ENCODE results near the gene ZNHIT6. TPM values are rescaled to one million over a fixed set of nuclear protein-coding genes. Genes with fewer than 3 reads are reported as not detected.

The ZNHIT6 gene
- total RNA-seq (2021; fragmentation: NEBNext Ultra II Directional; extraction: Animal tissue kit (Norgen Biotek cat#: 25700)) = 17.2 and 17.3 TPM in 2 replicates
- polyA plus RNA-seq (2011; rRNA removed) = 3.5 and 5.9 TPM in 2 replicates
- polyA plus RNA-seq (2011; cell fraction: cytosol; rRNA removed) = 6.8 TPM
- 5.5 TPM for polyA plus RNA-seq (2011; cell fraction: nucleus; rRNA removed)
- 9.8 to 14.4 TPM (median 11.5 TPM) in 4 replicates for polyA plus RNA-seq (2012, experiment 1 of 2)
- polyA plus RNA-seq (2012, experiment 2 of 2) = 1.3 TPM
- 11.3 TPM for polyA plus RNA-seq (2013, experiment 1 of 2)
- polyA plus RNA-seq (2013, experiment 2 of 2) = 11.3 TPM
- 3.2 and 4.5 TPM in 2 replicates for polyA minus RNA-seq (2011; rRNA and poly(A)+ RNA removed)
- 4.2 TPM for polyA minus RNA-seq (2011; cell fraction: cytosol; rRNA and poly(A)+ RNA removed)
- polyA minus RNA-seq (2011; cell fraction: nucleus; rRNA and poly(A)+ RNA removed) = 9.4 TPM
- long read RNA-seq, experiment 1, transcript ZNHIT6-201 (10 exons, 2,797 nt) = major isoform, 6 of 11 reads
- long read RNA-seq, experiment 1, partial matches to known transcripts = 1 of 11 reads
- long read RNA-seq, experiment 1, other reads (novel, unspliced or antisense) = 4 of 11 reads
- long read RNA-seq, experiment 2, transcript ZNHIT6-201 (10 exons, 2,797 nt) = major isoform, 12 of 31 reads
- long read RNA-seq, experiment 2, partial matches to known transcripts = 3 of 31 reads
- long read RNA-seq, experiment 2, other reads (novel, unspliced or antisense) = 16 of 31 reads

GRCh38 chr1:85707990-85708828 lies at the start of gene ZNHIT6:
TSS of gene ZNHIT6 (minus strand) at chr1:85708433. CDS start at chr1:85708284, 149 bp downstream.
- Histone ChIP-seq H3K9ac (replicated peaks in 1 of 4; ENCODE audit: extremely low read depth in 1 of 4, low read depth in 3 of 4, low read length in 3 of 4) (peak within 1 kb of the TSS; percentile 53 to 95 (median 70)), H3K4ac (replicated peaks; ENCODE audit: insufficient read length, low read depth, low read length) (no peak within 1 kb of the TSS), H3K9me3 (ENCODE audit: insufficient read depth in 2 of 2, low read depth in 1 of 2, low read length in 1 of 2) (no peaks in the 10 kb centered on the region; a peak in 1 of 4 replicates), H3K36me3 (ENCODE audit: control insufficient read depth in 2 of 4, insufficient read depth in 4 of 4, low read length in 3 of 4) (peaks cover 0 to 25% (median 9%) of the 10 kb centered on the region in 4 experiments; a peak in 3 of 8 replicates), H4K91ac (replicated peaks; ENCODE audit: insufficient read length, low read length) (peak within 1 kb of the TSS; percentile 22), H3K4me1 (replicated peaks in 1 of 4; ENCODE audit: control insufficient read depth in 3 of 4, insufficient read depth in 4 of 4, low read length in 3 of 4) (peaks cover 0 to 4% (median 0%) of the 10 kb centered on the region in 4 experiments; a peak in 2 of 7 replicates), H2BK120ac (replicated peaks; ENCODE audit: low read depth, low read length) (no peak within 1 kb of the TSS), H4K20me1 (replicated peaks in 1 of 2; ENCODE audit: control insufficient read depth in 1 of 2, insufficient read depth in 2 of 2, low read length in 2 of 2) (no peaks in the 10 kb centered on the region), H2AFZ (ENCODE audit: low read length) (peak within 1 kb of the TSS; percentile 97), H3K27me3 (replicated peaks in 1 of 4; ENCODE audit: control insufficient read depth in 3 of 4, extremely low read depth in 1 of 4, insufficient read depth in 3 of 4, low read length in 3 of 4) (no peaks in the 10 kb centered on the region), H2BK5ac (ENCODE audit: low read depth, low read length) (peak within 1 kb of the TSS; percentile 41), H2BK20ac (ENCODE audit: low read length) (no peak within 1 kb of the TSS), H2BK12ac (ENCODE audit: low read depth, low read length) (peak within 1 kb of the TSS; percentile 62; the same call in 1 of the 2 replicates), H3K18ac (ENCODE audit: extremely low read depth, low read length) (peak within 1 kb of the TSS; percentile 4), H4K5ac (ENCODE audit: insufficient read length, low read depth, low read length) (peak within 1 kb of the TSS; percentile 41), H4K8ac (ENCODE audit: extremely low read depth, insufficient read depth, low read length) (peak within 1 kb of the TSS; percentile 92; the same call in 1 of the 2 replicates), H3K79me2 (ENCODE audit: control insufficient read depth in 1 of 2, insufficient read depth in 2 of 2, low read length in 2 of 2) (peaks cover 0 to 44% of the 10 kb centered on the region in 2 experiments; a peak in 3 of 4 replicates), H3K4me3 (ENCODE audit: extremely low read depth in 1 of 4, insufficient read depth in 2 of 4, low read depth in 3 of 4, low read length in 4 of 4) (peak within 1 kb of the TSS; percentile 82 to 99 (median 92)), H3K56ac (replicated peaks; ENCODE audit: insufficient read length, low read depth, low read length) (no peak within 1 kb of the TSS), H2BK15ac (ENCODE audit: low read length) (peak within 1 kb of the TSS; percentile 22; the same call in 1 of the 2 replicates), H3K4me2 (ENCODE audit: insufficient read depth in 1 of 2, low read depth in 2 of 2, low read length in 2 of 2) (peak within 1 kb of the TSS; percentile 70 to 98), H3K23me2 (ENCODE audit: low read depth, low read length) (peaks cover 11% of the 10 kb centered on the region), H3K79me1 (ENCODE audit: low read depth, low read length) (peaks cover 6% of the 10 kb centered on the region), H3K23ac (ENCODE audit: insufficient read length) (no peak within 1 kb of the TSS), H2AK5ac (ENCODE audit: low read depth, low read length) (no peak within 1 kb of the TSS), H3K14ac (ENCODE audit: insufficient read length) (no peak within 1 kb of the TSS), H3K27ac (ENCODE audit: low read depth, low read length) (peak within 1 kb of the TSS; percentile 51)
- ChIA-PET POLR2A (ENCODE audit: partially characterized antibody) (interaction anchor here (0.7 to 1.7 kb wide), 9 partner anchors 8 to 129 kb away, joined by 3 to 8 read pairs (median 3); partner anchors contain the start of gene CCN1), CTCF (ENCODE audit: partially characterized antibody) (interaction anchor here (0.8 to 2.2 kb wide), 11 partner anchors 8 to 399 kb away, joined by 3 to 5 read pairs (median 3); no protein-coding TSS in a partner anchor)
- WGBS, 2 experiments (ENCODE audit: extremely low coverage in 1 of 2, insufficient coverage in 1 of 2, insufficient read length in 1 of 2, insufficient replicate concordance in 2 of 2, low coverage in 1 of 2, low lambda C conversion rate in 2 of 2, missing lambda C conversion rate in 1 of 2) = 2% methylated on average over 35 of the region's 35 CpGs; no CpG with 5 or more reads in 1 of the 2 experiments
- DNase-seq (ENCODE audit: low read depth in 1 of 2, low spot score in 2 of 2) (peak; percentile 84 to 85), FAIRE-seq (peak; percentile 80)
- no peak for TF ChIP-seq CHD2 (IDR thresholded peaks at IDR 0.05; ENCODE audit: low read length)
- TF ChIP-seq GABPA (IDR thresholded peaks at IDR 0.05; ENCODE audit: borderline replicate concordance, insufficient read depth, low read length) = no peak
- TF ChIP-seq USF2 (IDR thresholded peaks at IDR 0.05; ENCODE audit: low read length) = 0 out of 2 replicates have a peak, but pooled peaks have one; percentile 20
- TF ChIP-seq ASH2L (IDR thresholded peaks at IDR 0.05; ENCODE audit: low read length) = peak; percentile 97
